Activated naive CD8-positive, alpha-beta T cell (primary cell): ENCODE data around the gene SLC45A3.

ENCODE experiments used
- H3K27ac Mint-ChIP-seq: one replicate; pipeline ENCODE4 v1.8.0; 2021; ENCODE audit warnings: mixed read lengths
- H3K27me3 Mint-ChIP-seq: one replicate; pipeline ENCODE4 v1.8.0; 2021; ENCODE audit warnings: mixed read lengths
- H3K36me3 Mint-ChIP-seq: one replicate; pipeline ENCODE4 v1.8.0; 2021; ENCODE audit warnings: mixed read lengths
- H3K4me1 Mint-ChIP-seq: one replicate; pipeline ENCODE4 v1.8.0; 2021; ENCODE audit warnings: low read depth, mixed read lengths
- H3K4me3 Mint-ChIP-seq: one replicate; pipeline ENCODE4 v1.8.0; 2021; ENCODE audit warnings: mild to moderate bottlenecking, mixed read lengths
- H3K9me3 Mint-ChIP-seq: one replicate; pipeline ENCODE4 v1.8.0; 2021; ENCODE audit warnings: low read depth, mixed read lengths

SLC45A3 gene

GRCh38 chr1:205709059-205709398 is 28.7 kb upstream of the SLC45A3 start:
- no peak overlapping the region for H3K4me3 Mint-ChIP-seq
- peaks cover 21% of the 10 kb centered on the region for H3K4me1 Mint-ChIP-seq
- H3K9me3 Mint-ChIP-seq, result no peaks in the 10 kb centered on the region
- peaks cover 2% of the 10 kb centered on the region for H3K36me3 Mint-ChIP-seq
- no peak overlapping the region for H3K27ac Mint-ChIP-seq
- no peaks in the 10 kb centered on the region for H3K27me3 Mint-ChIP-seq

- Mint-ChIP-seq H3K36me3 (peaks cover 5% of the 10 kb centered on the region), H3K9me3 (no peaks in the 10 kb centered on the region), H3K27ac (no peak overlapping the region), H3K4me3 (no peak overlapping the region), H3K4me1 (peaks cover 19% of the 10 kb centered on the region), H3K27me3 (no peaks in the 10 kb centered on the region)
Observed at GRCh38 chr1:205706601-205707502, 26.5 kb upstream of the SLC45A3 start.

DNA sequence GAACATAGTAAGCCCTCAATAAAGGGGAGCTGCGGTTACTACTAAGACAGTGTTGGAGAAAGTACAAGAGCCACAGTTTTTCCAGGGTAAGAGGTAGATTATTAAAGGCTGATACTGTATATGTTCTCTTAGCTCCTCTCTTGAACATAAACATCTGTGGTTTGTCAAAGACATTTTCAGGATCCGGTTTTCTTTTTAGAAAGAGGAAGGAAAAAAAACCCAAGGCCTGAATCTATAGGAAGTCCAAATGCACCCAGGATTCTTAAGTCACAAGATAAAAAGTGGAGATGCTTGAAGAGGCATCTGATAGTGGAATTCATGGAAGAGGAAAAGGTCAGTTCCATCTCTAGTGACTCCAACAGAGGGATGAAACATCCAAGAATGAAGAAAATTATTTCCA is 24.6 kb upstream of the SLC45A3 start:
- H3K27ac Mint-ChIP-seq, result no peak overlapping the region
- H3K4me1 Mint-ChIP-seq, result peaks cover 10% of the 10 kb centered on the region
- no peak overlapping the region for H3K4me3 Mint-ChIP-seq
- H3K36me3 Mint-ChIP-seq, result peaks cover 5% of the 10 kb centered on the region
- no peaks in the 10 kb centered on the region for H3K9me3 Mint-ChIP-seq
- H3K27me3 Mint-ChIP-seq, result no peaks in the 10 kb centered on the region

DNA sequence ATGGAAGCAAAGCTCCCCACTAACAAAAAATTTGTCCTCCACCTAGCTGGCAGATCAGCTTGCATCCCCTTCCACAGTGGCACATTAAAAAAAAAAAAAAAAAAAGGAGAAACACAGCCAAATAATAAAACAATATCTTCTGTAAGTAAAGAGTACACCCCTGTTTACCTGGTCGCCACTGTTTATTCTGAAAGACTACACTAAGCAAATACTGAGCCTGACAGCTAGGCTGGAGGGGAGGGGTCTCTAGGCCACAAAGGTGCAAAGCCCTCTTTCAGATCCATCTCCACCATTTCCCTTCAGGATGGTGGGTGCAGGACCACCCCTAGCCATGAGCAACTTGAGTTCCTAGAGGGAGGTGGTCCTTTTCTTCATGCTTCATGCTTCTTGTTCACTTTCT is 22.8 kb upstream of the SLC45A3 start:
- peaks cover 3% of the 10 kb centered on the region for H3K36me3 Mint-ChIP-seq
- H3K4me1 Mint-ChIP-seq, result peaks cover 10% of the 10 kb centered on the region
- H3K27me3 Mint-ChIP-seq, result no peaks in the 10 kb centered on the region
- no peak overlapping the region for H3K4me3 Mint-ChIP-seq
- no peaks in the 10 kb centered on the region for H3K9me3 Mint-ChIP-seq
- no peak overlapping the region for H3K27ac Mint-ChIP-seq

- H3K4me3 Mint-ChIP-seq, result no peak overlapping the region
- no peak overlapping the region for H3K27ac Mint-ChIP-seq
- no peaks in the 10 kb centered on the region for H3K27me3 Mint-ChIP-seq
- H3K9me3 Mint-ChIP-seq, result no peaks in the 10 kb centered on the region
- peaks cover 8% of the 10 kb centered on the region for H3K4me1 Mint-ChIP-seq
- H3K36me3 Mint-ChIP-seq, result peaks cover 3% of the 10 kb centered on the region
Observed at GRCh38 chr1:205701891-205702290, 21.6 kb upstream of the SLC45A3 start.

- H3K27ac Mint-ChIP-seq, result no peak overlapping the region
- no peaks in the 10 kb centered on the region for H3K27me3 Mint-ChIP-seq
- peaks cover 4% of the 10 kb centered on the region for H3K4me1 Mint-ChIP-seq
- no peaks in the 10 kb centered on the region for H3K9me3 Mint-ChIP-seq
- no peak overlapping the region for H3K4me3 Mint-ChIP-seq
- peaks cover 3% of the 10 kb centered on the region for H3K36me3 Mint-ChIP-seq
Observed at GRCh38 chr1:205701420-205701819, 21.1 kb upstream of the SLC45A3 start.

DNA sequence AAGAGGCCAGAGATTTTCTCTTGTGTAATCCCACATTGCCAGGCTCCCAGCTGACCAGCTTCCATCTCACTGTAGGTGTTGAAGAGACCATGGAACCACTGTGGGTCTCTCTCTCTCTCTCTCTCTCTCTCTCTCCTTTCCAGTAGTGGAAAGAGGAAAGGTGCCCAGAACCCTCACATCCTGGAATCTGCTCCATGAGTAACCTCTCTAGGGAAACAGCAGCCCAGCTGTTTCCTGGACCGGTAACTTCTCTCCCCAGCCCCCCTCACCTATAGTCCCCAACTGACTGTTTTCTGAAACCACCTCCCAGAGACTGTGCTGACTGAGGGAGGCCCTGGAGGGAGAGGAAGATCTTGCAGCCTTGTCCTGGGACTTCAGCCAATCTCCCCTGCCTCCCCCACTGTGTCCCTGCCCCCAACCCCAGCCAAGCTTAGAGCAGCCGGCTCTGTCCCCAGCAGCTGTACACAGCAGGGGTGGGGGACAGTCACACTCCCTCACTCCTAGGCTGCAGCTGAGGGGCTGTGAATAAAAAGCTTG is 20.6 kb upstream of the SLC45A3 start:
- Mint-ChIP-seq H3K27me3 (no peaks in the 10 kb centered on the region), H3K4me3 (no peak overlapping the region), H3K9me3 (no peaks in the 10 kb centered on the region), H3K4me1 (peaks cover 4% of the 10 kb centered on the region), H3K36me3 (peaks cover 3% of the 10 kb centered on the region), H3K27ac (no peak overlapping the region)

DNA sequence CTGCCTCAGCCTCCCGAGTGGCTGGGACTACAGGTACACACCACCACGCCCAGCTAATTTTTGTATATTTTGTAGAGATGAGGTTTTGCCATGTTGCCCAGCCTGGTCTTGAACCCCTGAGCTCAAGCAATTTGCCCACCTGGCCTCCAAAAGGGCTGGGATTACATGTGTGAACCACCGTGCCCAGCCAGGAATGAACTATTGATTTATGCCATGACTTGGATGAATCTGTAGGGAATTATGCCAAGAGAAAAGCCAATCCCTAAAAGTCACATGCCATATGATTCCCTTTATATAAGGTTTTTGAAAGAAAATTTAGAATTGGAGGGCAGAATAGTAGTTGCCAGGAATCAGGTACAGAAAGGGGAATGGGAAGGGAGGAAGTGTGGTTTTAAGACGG is 19.1 kb upstream of the SLC45A3 start:
- Mint-ChIP-seq H3K27ac (no peak overlapping the region), H3K27me3 (no peaks in the 10 kb centered on the region), H3K9me3 (no peaks in the 10 kb centered on the region), H3K4me3 (no peak overlapping the region), H3K4me1 (no peaks in the 10 kb centered on the region), H3K36me3 (peaks cover 3% of the 10 kb centered on the region)

DNA sequence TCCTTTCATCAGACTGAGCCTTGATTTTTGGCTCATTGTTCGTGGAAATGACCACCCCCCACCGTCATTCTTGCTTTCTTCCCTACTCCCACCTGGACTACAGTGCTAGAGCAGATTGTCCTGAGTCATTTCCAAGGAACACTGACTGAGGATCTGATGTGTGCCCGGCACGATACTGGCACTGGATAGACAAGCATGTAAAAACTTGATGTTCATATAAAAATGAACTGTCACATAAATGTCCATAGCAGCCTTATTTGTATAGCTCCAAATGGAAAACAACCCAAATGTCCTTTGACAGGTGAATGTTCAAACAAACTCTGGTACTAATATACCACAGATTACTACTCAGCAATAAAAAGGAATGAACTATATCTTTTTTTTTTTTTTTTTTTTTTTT is 18.6 kb upstream of the SLC45A3 start:
- Mint-ChIP-seq H3K4me3 (no peak overlapping the region), H3K9me3 (no peaks in the 10 kb centered on the region), H3K4me1 (no peaks in the 10 kb centered on the region), H3K27ac (no peak overlapping the region), H3K27me3 (no peaks in the 10 kb centered on the region), H3K36me3 (peaks cover 3% of the 10 kb centered on the region)

GRCh38 chr1:205693421-205693991 is 13.2 kb upstream of the SLC45A3 start:
- H3K4me3 Mint-ChIP-seq, result no peak overlapping the region
- H3K27me3 Mint-ChIP-seq, result peaks cover 7% of the 10 kb centered on the region
- no peaks in the 10 kb centered on the region for H3K4me1 Mint-ChIP-seq
- no peaks in the 10 kb centered on the region for H3K9me3 Mint-ChIP-seq
- H3K27ac Mint-ChIP-seq, result no peak overlapping the region
- no peaks in the 10 kb centered on the region for H3K36me3 Mint-ChIP-seq

DNA sequence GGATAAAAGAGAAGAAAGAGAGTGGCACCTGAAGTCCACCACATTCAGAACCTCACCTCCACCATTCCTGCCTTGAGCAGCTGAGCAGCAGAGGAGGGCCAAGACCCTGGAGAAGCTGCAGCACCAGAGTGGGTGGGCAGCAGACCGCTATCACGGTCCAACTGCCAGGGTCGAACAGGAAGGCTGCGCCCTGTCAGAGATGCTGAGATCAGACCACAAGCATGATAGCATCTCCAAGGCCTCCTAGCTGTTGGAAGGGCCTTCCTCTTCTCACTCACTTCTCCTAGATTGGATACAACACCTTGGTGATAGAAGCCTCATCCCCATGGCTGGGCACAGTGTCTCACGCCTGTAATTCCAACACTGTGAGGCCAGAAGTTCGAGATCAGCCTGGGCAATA is 12.1 kb upstream of the SLC45A3 start:
- Mint-ChIP-seq H3K27me3 (peaks cover 7% of the 10 kb centered on the region), H3K36me3 (no peaks in the 10 kb centered on the region)

DNA sequence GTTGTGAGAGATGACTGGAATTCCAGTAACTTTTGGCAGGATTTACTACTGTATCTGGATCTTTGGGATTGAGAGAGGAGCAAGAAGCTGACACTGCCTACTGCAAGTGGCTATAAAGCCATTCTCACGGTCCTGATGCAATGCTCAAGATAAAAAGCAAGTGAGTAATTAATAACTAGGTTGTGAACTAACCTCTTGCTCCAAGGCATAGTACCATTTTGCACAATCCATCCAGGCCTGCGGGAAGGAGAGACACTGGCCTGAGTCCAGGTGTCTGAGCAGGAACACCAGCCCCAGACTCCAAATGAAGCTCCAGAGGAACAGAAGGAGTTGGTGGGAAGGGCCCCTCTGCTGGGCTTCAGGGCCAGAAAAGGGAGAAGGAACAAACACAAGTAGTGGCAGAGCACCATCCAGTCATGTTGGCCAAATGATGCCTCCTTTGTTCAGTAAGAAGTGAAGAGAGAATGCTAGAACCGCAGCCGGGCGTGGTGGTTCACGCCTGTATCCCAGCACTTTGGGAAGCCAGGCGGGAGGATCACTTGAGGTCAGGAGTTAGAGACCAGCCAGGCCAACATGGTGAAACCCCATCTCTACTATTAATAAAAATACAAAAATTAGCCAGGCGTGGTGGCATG is 9.9 kb upstream of the SLC45A3 start:
- peaks cover 7% of the 10 kb centered on the region for H3K27me3 Mint-ChIP-seq
- H3K9me3 Mint-ChIP-seq, result no peaks in the 10 kb centered on the region
- H3K4me1 Mint-ChIP-seq, result no peaks in the 10 kb centered on the region
- no peaks in the 10 kb centered on the region for H3K36me3 Mint-ChIP-seq
- no peak overlapping the region for H3K4me3 Mint-ChIP-seq
- no peak overlapping the region for H3K27ac Mint-ChIP-seq

More for the DNA sequence above, 12.1 kb upstream of the SLC45A3 start:
- H3K9me3 Mint-ChIP-seq, result no peaks in the 10 kb centered on the region
- H3K4me1 Mint-ChIP-seq, result no peaks in the 10 kb centered on the region
- no peak overlapping the region for H3K27ac Mint-ChIP-seq
- no peak overlapping the region for H3K4me3 Mint-ChIP-seq

DNA sequence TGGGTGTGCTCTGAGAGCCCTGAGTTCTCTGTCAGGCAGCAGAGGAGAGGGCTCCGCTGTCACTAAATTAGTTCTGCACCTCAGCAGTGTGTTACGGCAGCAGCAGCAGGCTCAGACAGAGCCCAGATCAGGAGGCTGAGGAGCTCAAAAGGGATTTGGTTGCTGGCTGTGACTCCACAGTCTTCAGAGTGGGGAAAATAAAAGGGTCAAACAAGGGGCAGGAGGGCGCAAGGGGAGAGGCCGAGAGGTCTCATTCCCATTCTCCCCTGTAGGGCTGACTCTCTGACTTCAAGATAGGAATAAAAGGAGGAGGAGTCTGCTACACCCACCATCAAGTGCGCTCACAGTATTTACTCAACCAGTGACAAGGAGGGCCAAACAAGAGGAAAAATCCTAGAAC is 9.2 kb upstream of the SLC45A3 start:
- Mint-ChIP-seq H3K36me3 (no peaks in the 10 kb centered on the region), H3K4me1 (no peaks in the 10 kb centered on the region), H3K27ac (no peak overlapping the region), H3K27me3 (peaks cover 7% of the 10 kb centered on the region), H3K9me3 (no peaks in the 10 kb centered on the region), H3K4me3 (no peak overlapping the region)

DNA sequence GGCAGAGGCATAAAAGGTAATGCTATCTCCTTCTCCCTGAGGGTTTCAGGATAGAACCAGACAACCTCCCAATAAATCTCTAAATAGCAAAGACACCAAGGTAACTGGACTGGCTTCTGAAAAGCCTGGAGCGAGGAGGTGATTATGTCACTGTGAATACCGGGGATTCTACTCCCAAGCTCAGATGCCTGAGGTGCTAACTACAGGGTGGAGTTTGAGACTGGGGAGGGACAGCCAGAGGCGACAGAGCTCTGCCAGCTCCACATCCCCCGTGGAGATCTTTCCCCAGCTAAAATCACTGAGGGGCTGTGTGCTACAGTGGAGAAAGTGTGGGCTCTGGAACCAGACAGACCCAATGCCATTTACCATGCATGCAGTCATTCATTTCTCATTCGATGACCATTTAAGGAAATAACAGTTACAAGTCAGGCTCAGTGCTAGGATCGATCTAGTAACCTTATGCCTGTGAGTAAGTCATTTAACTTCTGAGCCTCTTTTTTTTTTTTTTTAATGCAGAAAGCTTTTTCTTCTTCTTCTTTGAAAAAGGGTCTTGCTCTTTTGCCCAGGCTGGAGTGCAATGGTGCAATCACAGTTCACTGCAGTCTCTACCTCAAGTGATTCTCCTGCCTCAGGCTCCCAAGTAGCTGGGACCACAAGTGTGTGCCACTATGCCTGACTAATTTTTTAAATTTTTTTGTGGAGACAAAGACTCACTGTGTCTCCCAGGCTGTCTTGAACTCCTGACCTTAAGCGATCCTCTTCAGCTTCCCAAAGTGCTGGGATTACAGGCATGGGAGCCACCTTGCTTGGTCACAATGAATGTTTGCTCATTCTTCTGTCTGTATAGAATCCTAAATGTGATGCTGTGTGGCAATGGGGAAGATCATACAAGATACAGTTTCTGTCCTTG is 8.1 kb upstream of the SLC45A3 start:
- H3K27ac Mint-ChIP-seq, result no peak overlapping the region
- H3K4me3 Mint-ChIP-seq, result no peak overlapping the region
- H3K36me3 Mint-ChIP-seq, result no peaks in the 10 kb centered on the region
- H3K4me1 Mint-ChIP-seq, result no peaks in the 10 kb centered on the region
- peaks cover 7% of the 10 kb centered on the region for H3K27me3 Mint-ChIP-seq
- H3K9me3 Mint-ChIP-seq, result no peaks in the 10 kb centered on the region
